GM18907 (cell line): Measurements from ENCODE around the gene USP47.
A peak's percentile ranks its signal among the peaks of the same experiment; 100 is the strongest.

ENCODE experiments used
- ATAC-seq: cut with Tn5 transposase; IDR thresholded peaks from one replicate; pipeline ENCODE4 v1.9.1; 2021; ENCODE audit warnings: mild to moderate bottlenecking, moderate library complexity; ENCODE audit not compliant: unreplicated experiment

USP47 gene

GRCh38 chr11:11865449-11865848 is 23.7 kb downstream of the USP47 start:
- ATAC-seq: no peak

- no peak for ATAC-seq
These were observed 24.4 kb downstream of the USP47 start for GRCh38 chr11:11866203-11866602.

- no peak for ATAC-seq
These were observed 25.9 kb downstream of the USP47 start for GRCh38 chr11:11867720-11868119.

- no peak for ATAC-seq
These were observed 30.2 kb downstream of the USP47 start for GRCh38 chr11:11871991-11872401.

GRCh38 chr11:11876458-11876857 is 34.7 kb downstream of the USP47 start:
- ATAC-seq: no peak

GRCh38 chr11:11880179-11880578 is 38.4 kb downstream of the USP47 start:
- no peak for ATAC-seq

GRCh38 chr11:11882539-11882938 is 40.8 kb downstream of the USP47 start:
- ATAC-seq: no peak

- ATAC-seq: no peak
These were observed 42.6 kb downstream of the USP47 start for GRCh38 chr11:11884351-11884750.

- ATAC-seq: peak; percentile 91
These were observed 43.2 kb downstream of the USP47 start for GRCh38 chr11:11884774-11885481.

- no peak for ATAC-seq
These were observed 52.7 kb downstream of the USP47 start for GRCh38 chr11:11894486-11894885.

GRCh38 chr11:11895672-11896071 is 53.9 kb downstream of the USP47 start:
- no peak for ATAC-seq

- no peak for ATAC-seq
These were observed 56.9 kb downstream of the USP47 start for GRCh38 chr11:11898648-11899047.

- ATAC-seq: no peak
These were observed 57.6 kb downstream of the USP47 start for GRCh38 chr11:11899401-11899800.

GRCh38 chr11:11901929-11902328 is 60.2 kb downstream of the USP47 start:
- no peak for ATAC-seq

- ATAC-seq: no peak
These were observed 68.0 kb downstream of the USP47 start for GRCh38 chr11:11909727-11910126.

- no peak for ATAC-seq
These were observed 68.8 kb downstream of the USP47 start for GRCh38 chr11:11910541-11910940.

- ATAC-seq: no peak
These were observed 71.6 kb downstream of the USP47 start for GRCh38 chr11:11913395-11913794.

GRCh38 chr11:11915625-11916024 is 73.9 kb downstream of the USP47 start:
- no peak for ATAC-seq

- ATAC-seq: no peak
These were observed 75.2 kb downstream of the USP47 start for GRCh38 chr11:11916981-11917399.

GRCh38 chr11:11923828-11924227 is 82.1 kb downstream of the USP47 start:
- no peak for ATAC-seq

- ATAC-seq: no peak
These were observed 88.1 kb downstream of the USP47 start for GRCh38 chr11:11929920-11930319.

GRCh38 chr11:11931461-11932055 is 89.8 kb downstream of the USP47 start:
- no peak for ATAC-seq

GRCh38 chr11:11935536-11935935 is 93.8 kb downstream of the USP47 start:
- no peak for ATAC-seq
